Right cardiac atrium (tissue), 5 donors: Measurements from ENCODE around the gene LPCAT1. TPM values are rescaled to one million over a fixed set of nuclear protein-coding genes. Genes with fewer than 3 reads are reported as not detected.
A peak's percentile ranks its signal among the peaks of the same experiment; 100 is the strongest.

ENCODE experiments used
- ATAC-seq, 2 donors: fragments of 200-7000 bp; cut with Tn5 transposase; one replicate each; pipeline versions ENCODE4 v1.8.0 to v1.9.1; 2020; ENCODE audit warnings: moderate library complexity in 2 of 2, mild to moderate bottlenecking in 1 of 2
- DNase-seq, 3 donors: peaks; one replicate each; pipeline ENCODE4 v3.0.0-alpha.2; 2020
- H3K27ac ChIP-seq: one replicate; pipeline ENCODE4 v1.5.1; 2013; ENCODE audit warnings: mild to moderate bottlenecking, low read length, control low read depth, moderate library complexity
- H3K27me3 ChIP-seq: one replicate; pipeline ENCODE4 v1.6.1; 2013; ENCODE audit not compliant: control insufficient read depth, insufficient read depth
- H3K4me1 ChIP-seq: one replicate; pipeline ENCODE4 v1.6.1; 2013; ENCODE audit warnings: low read length; ENCODE audit not compliant: control insufficient read depth, insufficient read depth
- H3K4me3 ChIP-seq: one replicate; pipeline ENCODE4 v1.5.1; 2013; ENCODE audit warnings: low read length, control low read depth
- H3K9me3 ChIP-seq: one replicate; pipeline ENCODE4 v1.6.1; 2013; ENCODE audit warnings: low read length; ENCODE audit not compliant: control insufficient read depth
- WGBS: extraction: QIAGEN DNeasy Blood & Tissue Kit; methylation state at CpG from one replicate; pipeline ENCODE4 v1.1.7; 2013; 5-methylcytosine and 5-hydroxymethylcytosine counted together
- intact Hi-C, 4 donors: fragments of 100-400 bp; cut with DNase I; formaldehyde crosslinking; loops; one replicate each; pipeline versions ENCODE4 v1.11.0 to v1.14.0; 2022 to 2023
- polyA plus RNA-seq: library from polyadenylated mRNA; stranded (reverse); fragments of 200-250 nt; gene quantifications from one replicate; pipeline ENCODE4 v1.2.3, GENCODE V29; 2013
- total RNA-seq, 4 donors: library from RNA; stranded (reverse); fragmentation: NEBNext Ultra II Directional; extraction: Animal tissue kit (Norgen Biotek cat#: 25700); gene quantifications; one replicate each; pipeline ENCODE4 v1.2.1, GENCODE V29; 2021
- donor health status: healthy with polysubstance abuse.
- donor health status: DM: no; HTN: yes; CAD: no.
- donor health status: DM: no; HTN: no; CAD: no.
- donor health status: DM: no; HTN: yes; CAD: no; lungs with severe emphysema.
- donor health status: DM: yes; HTN: yes; CAD: no.

The LPCAT1 gene
- total and polyA plus RNA-seq, 5 donors = 11.0 to 19.7 (median 15.6) TPM

- Histone ChIP-seq H3K4me3 (no peak overlapping the region), H3K27ac (no peak overlapping the region), H3K27me3 (no peaks in the 10 kb centered on the region), H3K9me3 (no peaks in the 10 kb centered on the region), H3K4me1 (peaks cover 8% of the 10 kb centered on the region)
- ATAC-seq (no peak), DNase-seq (peak in 1 of 3 donors; percentile 56)
- 77% methylated on average over 12 of the region's 12 CpGs for WGBS
- intact Hi-C loops = no loop called here
Observed at GRCh38 chr5:1504617-1505016, 19.1 kb downstream of the LPCAT1 start.

GRCh38 chr5:1504069-1504595 is 19.6 kb downstream of the LPCAT1 start:
- Histone ChIP-seq H3K27ac (no peak overlapping the region), H3K27me3 (no peaks in the 10 kb centered on the region), H3K4me1 (peaks cover 8% of the 10 kb centered on the region), H3K4me3 (no peak overlapping the region), H3K9me3 (no peaks in the 10 kb centered on the region)
- intact Hi-C loops = no loop called here
- WGBS = 94% methylated on average over 14 of the region's 14 CpGs
- DNase-seq = peak in 2 of 3 donors; percentile 41 to 46
- no peak for ATAC-seq

DNA sequence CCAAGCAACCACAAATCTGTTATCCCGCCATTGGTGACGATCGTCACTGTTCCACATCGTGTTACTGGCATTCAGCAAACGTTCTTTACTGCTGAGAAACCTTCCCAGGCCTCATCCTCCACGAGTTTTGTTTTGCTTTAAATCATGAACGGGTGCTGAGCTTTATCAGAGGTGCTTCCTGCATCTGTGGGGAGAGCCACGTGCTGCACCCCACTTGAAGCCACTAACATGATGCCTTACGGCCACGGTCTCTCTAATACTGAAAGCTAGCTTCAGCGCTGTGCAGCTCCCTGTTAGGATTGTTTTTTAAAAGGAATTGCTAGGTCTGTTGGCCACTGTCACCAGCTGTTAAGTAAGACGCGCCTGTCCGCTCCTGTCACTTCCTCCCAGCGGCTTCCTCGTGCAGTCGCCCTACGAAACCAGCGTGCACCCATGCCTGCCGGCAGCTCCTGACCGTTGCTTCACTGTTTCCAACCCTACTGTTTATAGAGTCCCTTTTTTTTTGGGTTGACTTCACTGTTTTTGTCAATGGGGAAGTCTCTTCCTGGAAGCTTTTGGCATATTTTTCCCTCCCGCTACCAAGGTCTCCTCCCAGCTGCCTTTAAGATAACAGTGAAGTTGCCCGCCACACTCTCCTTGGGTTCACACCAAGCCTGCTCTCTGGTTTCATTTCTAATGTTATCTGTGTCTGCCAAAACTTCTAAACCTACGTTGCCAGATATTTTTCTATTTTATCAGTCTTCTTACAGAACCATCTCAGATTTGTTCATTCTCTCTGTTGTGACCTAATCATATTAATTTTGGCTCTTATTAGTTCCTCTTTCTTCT is 20.3 kb downstream of the LPCAT1 start:
- H3K27me3 ChIP-seq = no peaks in the 10 kb centered on the region
- H3K4me3 ChIP-seq = no peak overlapping the region
- WGBS = 38% methylated on average over 24 of the region's 24 CpGs
- intact Hi-C loops = no loop called here
- ATAC-seq = peak; percentile 73 to 79
- no peak overlapping the region for H3K27ac ChIP-seq
- H3K4me1 ChIP-seq = peaks cover 8% of the 10 kb centered on the region
- peak; percentile 78 to 90 (median 87) for DNase-seq
- H3K9me3 ChIP-seq = no peaks in the 10 kb centered on the region

DNA sequence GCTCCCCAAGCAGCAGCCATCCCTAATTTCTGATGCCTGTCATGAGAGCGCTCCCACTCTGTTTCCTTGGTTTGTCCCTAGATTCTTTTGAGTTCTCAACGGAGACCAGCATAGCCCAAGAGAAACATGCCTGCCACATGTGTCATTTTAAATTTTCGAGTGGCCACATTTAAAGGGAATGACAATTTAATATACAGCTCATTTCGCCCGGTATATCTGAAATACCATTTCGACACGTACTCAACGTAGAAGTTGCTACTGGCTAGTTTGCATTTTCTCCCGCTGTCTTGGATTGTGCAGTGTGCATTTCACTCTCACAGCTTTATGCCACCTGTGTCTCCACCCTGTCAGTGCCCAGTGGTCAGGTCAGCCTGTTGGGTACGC is 21.0 kb downstream of the LPCAT1 start:
- no peak overlapping the region for H3K27ac ChIP-seq
- ATAC-seq (no peak), DNase-seq (no peak)
- WGBS = 95% methylated on average over 10 of the region's 10 CpGs
- H3K4me3 ChIP-seq = no peak overlapping the region
- H3K27me3 ChIP-seq = no peaks in the 10 kb centered on the region
- no peaks in the 10 kb centered on the region for H3K9me3 ChIP-seq
- H3K4me1 ChIP-seq = peaks cover 8% of the 10 kb centered on the region
- intact Hi-C loops = no loop called here

GRCh38 chr5:1502046-1502736 is 21.6 kb downstream of the LPCAT1 start:
- no peaks in the 10 kb centered on the region for H3K9me3 ChIP-seq
- peak; percentile 63 to 83 (median 80) for DNase-seq
- ATAC-seq = peak; percentile 15 to 38
- intact Hi-C loops = no loop called here
- WGBS = 85% methylated on average over 23 of the region's 23 CpGs
- no peaks in the 10 kb centered on the region for H3K27me3 ChIP-seq
- peaks cover 8% of the 10 kb centered on the region for H3K4me1 ChIP-seq
- no peak overlapping the region for H3K27ac ChIP-seq
- H3K4me3 ChIP-seq = no peak overlapping the region

- intact Hi-C loops = no loop called here
- H3K27ac ChIP-seq = no peak overlapping the region
- H3K27me3 ChIP-seq = no peaks in the 10 kb centered on the region
- no peak overlapping the region for H3K4me3 ChIP-seq
- H3K9me3 ChIP-seq = no peaks in the 10 kb centered on the region
- peaks cover 8% of the 10 kb centered on the region for H3K4me1 ChIP-seq
- peak in 1 of 3 donors; percentile 45 for DNase-seq
- ATAC-seq = no peak
- WGBS = 95% methylated on average over 28 of the region's 28 CpGs
Observed at GRCh38 chr5:1501372-1502045, 22.3 kb downstream of the LPCAT1 start.

DNA sequence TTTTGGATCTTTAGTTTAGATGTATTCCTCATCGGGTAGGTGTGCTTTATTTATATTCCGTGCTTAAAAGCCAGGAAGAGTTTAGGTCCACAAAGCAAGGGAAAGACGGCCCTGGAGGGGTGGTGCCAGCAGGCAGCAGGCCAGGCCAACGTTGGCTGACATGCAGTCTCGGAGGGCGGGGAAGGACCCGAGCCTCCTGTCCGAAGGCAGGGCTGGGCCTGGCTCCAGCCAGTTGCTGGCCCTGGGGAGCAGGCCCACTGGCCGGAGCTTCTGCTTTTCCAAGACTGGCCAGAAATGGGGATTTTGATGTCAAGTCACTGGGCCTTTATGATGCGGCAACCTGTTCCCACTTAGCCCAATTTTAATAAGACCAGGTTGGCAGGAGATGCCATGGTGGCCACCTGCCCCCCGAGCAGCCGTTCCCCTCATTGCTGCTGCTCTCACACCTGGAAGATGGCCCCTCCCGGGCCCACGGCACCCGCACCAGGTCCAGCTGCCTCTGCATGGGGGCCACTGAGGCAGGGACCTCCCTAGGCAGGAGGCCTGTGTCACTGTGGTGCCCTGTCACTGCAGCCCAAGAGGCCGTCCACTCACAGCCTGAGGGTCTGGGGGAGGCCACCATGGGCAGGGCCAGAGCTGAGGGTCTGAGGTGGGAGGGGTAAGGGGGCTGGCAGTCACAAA is 23.2 kb downstream of the LPCAT1 start:
- no peak overlapping the region for H3K27ac ChIP-seq
- intact Hi-C loops = no loop called here
- ATAC-seq (peak; percentile 84 to 88), DNase-seq (peak; percentile 88 to 96 (median 96))
- no peaks in the 10 kb centered on the region for H3K27me3 ChIP-seq
- H3K9me3 ChIP-seq = no peaks in the 10 kb centered on the region
- H3K4me1 ChIP-seq = peaks cover 8% of the 10 kb centered on the region
- 40% methylated on average over 16 of the region's 16 CpGs for WGBS
- H3K4me3 ChIP-seq = no peak overlapping the region

GRCh38 chr5:1499851-1500250 is 23.9 kb downstream of the LPCAT1 start:
- ATAC-seq (no peak), DNase-seq (peak in 2 of 3 donors; percentile 63 to 68)
- H3K27me3 ChIP-seq = no peaks in the 10 kb centered on the region
- intact Hi-C loops = no loop called here
- 70% methylated on average over 10 of the region's 10 CpGs for WGBS
- no peaks in the 10 kb centered on the region for H3K9me3 ChIP-seq
- no peak overlapping the region for H3K27ac ChIP-seq
- peaks cover 8% of the 10 kb centered on the region for H3K4me1 ChIP-seq
- no peak overlapping the region for H3K4me3 ChIP-seq

GRCh38 chr5:1498623-1499416 is 24.9 kb downstream of the LPCAT1 start:
- ATAC-seq (no peak), DNase-seq (peak in 2 of 3 donors; percentile 9 to 27)
- 85% methylated on average over 17 of the region's 17 CpGs for WGBS
- Histone ChIP-seq H3K27me3 (no peaks in the 10 kb centered on the region), H3K4me1 (peaks cover 6% of the 10 kb centered on the region), H3K27ac (no peak overlapping the region), H3K9me3 (no peaks in the 10 kb centered on the region), H3K4me3 (no peak overlapping the region)
- intact Hi-C loops = no loop called here
